K562 (cell line): ENCODE data around the gene MINK1. TPM values are rescaled to one million over a fixed set of nuclear protein-coding genes. Genes with fewer than 3 reads are reported as not detected.

Experiments used
- ATAC-seq: fragments of 200-7000 bp; cut with Tn5 transposase; 3 replicates; pipeline ENCODE4 v1.9.1; 2020; ENCODE audit warnings: moderate library complexity
- BruUV-seq: library from RNA; stranded (reverse); fragments of 400-500 nt; replicated peaks from 2 replicates; lab custom pipeline; 2021; lab: Mats Ljungman, UMichigan
- CTCF ChIA-PET: fragments of 300-600 bp; formaldehyde crosslinking; extraction: SDS; loops from one replicate; lab custom pipeline; 2021; ENCODE audit warnings: low intra/inter-chr PET ratio; lab: Yijun Ruan, JAX
- POLR2A ChIA-PET: fragments of 300-600, 350-650 bp; sonication (Branson Sonifier 250); formaldehyde crosslinking; extraction: SDS; loops from one replicate; lab custom pipeline; 2021; ENCODE audit warnings: antibody characterized with exemption, inconsistent platforms; lab: Yijun Ruan, JAX
- DNase-seq, 4 experiments: peaks; one replicate each; pipeline versions ENCODE4 v3.0.0 to v3.0.0-alpha.2; 2011 to 2018; ENCODE audit warnings: low spot score in 3 of 4, mixed read lengths in 3 of 4; ENCODE audit errors: extremely low read depth in 1 of 4
- FAIRE-seq: peaks from 2 replicates; lab custom pipeline; 2011; peaks lifted over from hg19 to GRCh38; lab: Jason Lieb, UNC
- H2AFZ ChIP-seq: 2 replicates; pipeline ENCODE4 v1.6.0; 2011; ENCODE audit warnings: low read depth, low read length, control low read depth, inconsistent platforms
- H3K27ac ChIP-seq: fragments of 200-600 bp; 3 replicates; pipeline ENCODE4 v1.8.0; 2011; ENCODE audit warnings: low read depth, mild to moderate bottlenecking, control low read depth, inconsistent platforms, low read length, moderate library complexity, mixed read lengths; ENCODE audit errors: extremely low read depth
- H3K27me3 ChIP-seq, 2 experiments: fragments of 300-600 bp in 1 of 2; 2 replicates in 1 of 2; 3 replicates in 1 of 2; pipeline versions ENCODE4 v1.6.0 to v1.8.0; 2011; ENCODE audit warnings: inconsistent platforms in 2 of 2, low read length in 2 of 2, mild to moderate bottlenecking in 1 of 2, mixed read lengths in 1 of 2, moderate library complexity in 1 of 2; ENCODE audit not compliant: control insufficient read depth in 2 of 2, insufficient read depth in 2 of 2
- H3K36me3 ChIP-seq: fragments of 300-600 bp; 3 replicates; pipeline ENCODE4 v1.8.0; 2011; ENCODE audit warnings: mild to moderate bottlenecking, low read length, inconsistent platforms; ENCODE audit not compliant: control insufficient read depth, insufficient read depth
- H3K4me1 ChIP-seq, 2 experiments: fragments of 200-600 bp in 1 of 2; replicated peaks in 1 of 2; 2 replicates in 1 of 2; 3 replicates in 1 of 2; pipeline versions ENCODE4 v1.5.1 to v1.8.0; 2011; ENCODE audit warnings: inconsistent platforms in 2 of 2, low read length in 2 of 2, mild to moderate bottlenecking in 1 of 2, mixed read lengths in 1 of 2, moderate library complexity in 1 of 2; ENCODE audit not compliant: control insufficient read depth in 2 of 2, insufficient read depth in 2 of 2
- H3K4me2 ChIP-seq: 2 replicates; pipeline ENCODE4 v1.6.1; 2011; ENCODE audit warnings: low read length, control low read depth, inconsistent platforms, mixed read lengths; ENCODE audit not compliant: insufficient read depth
- H3K4me3 ChIP-seq: fragments of 200-600 bp; sonication (generic), shearing (Covaris generic); 2 replicates; pipeline ENCODE4 v1.5.1; 2016; ENCODE audit warnings: control low read depth, inconsistent platforms
- H3K79me2 ChIP-seq: fragments of 200-600 bp; 3 replicates; pipeline ENCODE4 v1.8.0; 2011; ENCODE audit warnings: low read length, inconsistent platforms; ENCODE audit not compliant: control insufficient read depth, insufficient read depth
- H3K9ac ChIP-seq, 2 experiments: 2 replicates each; pipeline versions ENCODE4 v1.6.0 to v1.6.1; 2011; ENCODE audit warnings: low read depth in 2 of 2, low read length in 2 of 2, control low read depth in 1 of 2, inconsistent platforms in 1 of 2, mild to moderate bottlenecking in 1 of 2, mixed read lengths in 1 of 2; ENCODE audit not compliant: insufficient read depth in 1 of 2
- H3K9me1 ChIP-seq: one replicate; pipeline ENCODE4 v1.6.0; 2011; ENCODE audit warnings: inconsistent platforms, mild to moderate bottlenecking, low read length, moderate library complexity; ENCODE audit not compliant: control insufficient read depth, insufficient read depth
- H3K9me3 ChIP-seq: replicated peaks from 2 replicates; pipeline ENCODE4 v1.5.1; 2011; ENCODE audit warnings: low read depth, low read length, inconsistent platforms; ENCODE audit not compliant: control insufficient read depth, insufficient read depth
- H4K20me1 ChIP-seq: replicated peaks from 2 replicates; pipeline ENCODE4 v1.6.1; 2011; ENCODE audit warnings: low read length, inconsistent platforms, mixed read lengths; ENCODE audit not compliant: control insufficient read depth, insufficient read depth
- ADNP ChIP-seq: fragments of 200-800 bp; sonication (Bioruptor generic); IDR thresholded peaks from 2 replicates; pipeline ENCODE4 v1.6.1; 2016; ENCODE audit warnings: missing genetic modification characterization, missing compliant biosample characterization
- ATF7 ChIP-seq: fragments of 450-650 bp; IDR thresholded peaks from 2 replicates; pipeline ENCODE4 v1.7.1; 2014; ENCODE audit warnings: mild to moderate bottlenecking, moderate library complexity
- CBX5 ChIP-seq: IDR thresholded peaks from 2 replicates; pipeline ENCODE4 v1.6.1; 2014; ENCODE audit warnings: low read depth, borderline replicate concordance
- CREB1 ChIP-seq, 2 experiments: sonication (generic) in 1 of 2; formaldehyde crosslinking in 1 of 2; IDR thresholded peaks; 2 replicates each; pipeline versions ENCODE4 v1.6.1 to v1.8.0; 2012 to 2022; ENCODE audit warnings: inconsistent platforms in 1 of 2, mild to moderate bottlenecking in 1 of 2, missing genetic modification reagents in 1 of 2, moderate library complexity in 1 of 2
- ELK1 ChIP-seq: sonication (generic); formaldehyde crosslinking; IDR thresholded peaks from 2 replicates; pipeline ENCODE4 v1.8.1; 2022; ENCODE audit warnings: missing genetic modification reagents
- FOSL1 ChIP-seq: fragments of 200-800 bp; sonication (Bioruptor generic); conservative IDR thresholded peaks from 2 replicates; pipeline ENCODE4 v1.6.1; 2016; ENCODE audit warnings: missing genetic modification characterization, missing compliant biosample characterization
- FUS ChIP-seq: fragments of 200-400 bp; formaldehyde crosslinking; optimal IDR thresholded peaks from 2 replicates; pipeline ENCODE3; 2017; ENCODE audit warnings: low read depth, low read length
- HNRNPL ChIP-seq: fragments of 200-400 bp; formaldehyde crosslinking; IDR thresholded peaks from 2 replicates; pipeline ENCODE4 v1.6.1; 2017; ENCODE audit warnings: low read depth, mild to moderate bottlenecking, low read length
- MTA1 ChIP-seq: fragments of 450-650 bp; IDR thresholded peaks from 2 replicates; pipeline ENCODE4 v1.6.1; 2017; ENCODE audit warnings: borderline replicate concordance
- SIRT6 ChIP-seq: IDR thresholded peaks from one replicate; pipeline ENCODE4 v1.6.1; 2012; ENCODE audit warnings: low read depth, mild to moderate bottlenecking, control low read depth, inconsistent platforms, low read length, moderate library complexity
- SNAPC5 ChIP-seq: fragments of 250-450 bp; sonication (Bioruptor Pico); IDR thresholded peaks from 2 replicates; pipeline ENCODE4 v1.8.0; 2021; ENCODE audit warnings: moderate library complexity, mild to moderate bottlenecking, inconsistent platforms
- THRA ChIP-seq: fragments of 450-650 bp; IDR thresholded peaks from 2 replicates; pipeline ENCODE4 v1.6.1; 2017; ENCODE audit warnings: mild to moderate bottlenecking, moderate library complexity
- ZBTB12 ChIP-seq: fragments of 250-450 bp; sonication (Bioruptor Pico); IDR thresholded peaks from 2 replicates; pipeline ENCODE4 v1.4.0; 2020
- ZBTB7A ChIP-seq: IDR thresholded peaks from 2 replicates; pipeline ENCODE4 v1.6.1; 2011; ENCODE audit warnings: low read depth, mild to moderate bottlenecking, low read length, moderate library complexity, borderline replicate concordance; ENCODE audit not compliant: control insufficient read depth
- ZKSCAN1 ChIP-seq: fragments of 150-350 bp; IDR thresholded peaks from 2 replicates; pipeline ENCODE4 v1.6.1; 2016; ENCODE audit warnings: low read depth, low read length
- ZNF277 ChIP-seq: fragments of 250-450 bp; sonication (Bioruptor Pico); IDR thresholded peaks from 2 replicates; pipeline ENCODE4 v1.8.0; 2022; ENCODE audit warnings: inconsistent platforms, mild to moderate bottlenecking, moderate library complexity, borderline replicate concordance
- ZNF324 ChIP-seq: fragments of 250-450 bp; sonication (Bioruptor Pico); IDR thresholded peaks from 2 replicates; pipeline ENCODE4 v1.4.0; 2020; ENCODE audit warnings: mild to moderate bottlenecking
- ZNF586 ChIP-seq: fragments of 450-650 bp; formaldehyde crosslinking; conservative IDR thresholded peaks from 2 replicates; pipeline ENCODE4 v1.4.0; 2020; ENCODE audit warnings: mild to moderate bottlenecking, moderate library complexity
- ZNF589 ChIP-seq: fragments of 200-800 bp; sonication (Bioruptor generic); IDR thresholded peaks from 2 replicates; pipeline ENCODE4 v1.6.1; 2016; ENCODE audit warnings: low read depth, missing genetic modification characterization, missing compliant biosample characterization
- WGBS: fragments of 100-300 bp; shearing (Covaris generic); methylation state at CpG from one replicate; pipeline ENCODE4 v1.1.6; 2016; ENCODE audit warnings: low coverage, mixed read lengths; ENCODE audit not compliant: insufficient coverage; ENCODE audit errors: missing lambda C conversion rate; 5-methylcytosine and 5-hydroxymethylcytosine counted together
- in situ Hi-C: fragments of 300-500 bp; cut with MboI; formaldehyde crosslinking; loops from 4 replicates; pipeline ENCODE4 v1.15.0; 2018; ENCODE audit warnings: inconsistent platforms, mixed read lengths
- intact Hi-C: fragments of 100-400 bp; cut with micrococcal nuclease; formaldehyde crosslinking; loops from 2 replicates; pipeline ENCODE4 v1.14.2; 2022
- polyA plus RNA-seq, 8 experiments: library from polyadenylated mRNA; depleted of rRNA in 4 of 8; stranded (reverse) in 5 of 8; unstranded in 3 of 8; fragments of >200 nt; fragmentation: Nextera tagmentation in 2 of 8; fragmentation: Illumina TruSeq in 1 of 8; extraction: Ambion mirVana in 2 of 8; extraction: Trizol in 1 of 8; gene quantifications; 2 replicates each; pipeline versions ENCODE4 v1.2.1 to v1.2.3, GENCODE V29; 2011 to 2014; ENCODE audit warnings: inconsistent platforms in 1 of 8, missing spikeins in 1 of 8
- total RNA-seq, 7 experiments: library from RNA; depleted of rRNA in 6 of 7; stranded (reverse); fragments of >200 nt in 6 of 7; fragmentation: Illumina TruSeq in 2 of 7; extraction: Trizol in 2 of 7; gene quantifications; 2 replicates each; pipeline versions ENCODE4 v1.2.1 to v1.2.3, GENCODE V29; 2011 to 2021; ENCODE audit warnings: low replicate concordance in 1 of 7

The MINK1 gene
- total and polyA plus RNA-seq, 9 of the 15 experiments (the other 6 are each of a cell fraction or from before 2014, with no cell fraction given), result 0.11 to 54.2 (median 14.9) TPM

- H3K4me1 ChIP-seq, result no peaks in the 10 kb centered on the region
- no peaks in the 10 kb centered on the region for H3K27me3 ChIP-seq
- no peak overlapping the region for H3K9ac ChIP-seq
- CTCF ChIA-PET, result interaction anchor here (0.6 kb wide), 1 partner anchor 148 kb away, joined by 4 read pairs; no protein-coding TSS in a partner anchor
- H3K4me2 ChIP-seq, result no peak overlapping the region
- H3K79me2 ChIP-seq, result no peaks in the 10 kb centered on the region; the same call in 2 of the 3 replicates
- H3K9me3 ChIP-seq, result no peaks in the 10 kb centered on the region
- peaks cover 5% of the 10 kb centered on the region for H4K20me1 ChIP-seq
- H2AFZ ChIP-seq, result no peak overlapping the region
- BruUV-seq, result no TSS peak
- intact Hi-C loops, result no loop called here
- H3K36me3 ChIP-seq, result peaks cover 36% of the 10 kb centered on the region; the same call in 2 of the 3 replicates
- in situ Hi-C loops, result no loop called here
- FAIRE-seq (no peak), DNase-seq (no peak), ATAC-seq (no peak)
- H3K4me3 ChIP-seq, result no peak overlapping the region
- peaks cover 2% of the 10 kb centered on the region for H3K9me1 ChIP-seq
- no peak overlapping the region for H3K27ac ChIP-seq
- POLR2A ChIA-PET, result no interaction called here
- WGBS, result 94% methylated on average over 4 of the region's 4 CpGs
- no peak for TF ChIP-seq ATF7
- TF ChIP-seq SNAPC5 (CRISPR knock-in tag), result no peak
- no peak for TF ChIP-seq HNRNPL
- TF ChIP-seq THRA, result no peak
- TF ChIP-seq SIRT6, result no peak
- TF ChIP-seq ZNF277 (CRISPR knock-in tag), result no peak
- no peak for TF ChIP-seq ZBTB7A
- TF ChIP-seq ADNP, result no peak
- TF ChIP-seq ZNF324 (CRISPR knock-in tag), result no peak
- no peak for TF ChIP-seq ELK1 (CRISPR knock-in tag)
- no peak for TF ChIP-seq ZNF589
- TF ChIP-seq CBX5, result no peak
- TF ChIP-seq CREB1 (IDR thresholded peaks at IDR 0.05), result no peak
- no peak for TF ChIP-seq CREB1 (CRISPR knock-in tag; IDR thresholded peaks at IDR 0.05)
- no peak for TF ChIP-seq ZBTB12 (CRISPR knock-in tag)
- no peak for TF ChIP-seq ZKSCAN1
- TF ChIP-seq FUS, result no peak
- TF ChIP-seq MTA1, result no peak
- TF ChIP-seq FOSL1 (tag), result no peak
- no peak for TF ChIP-seq ZNF586 (CRISPR knock-in tag)
Observed at GRCh38 chr17:4879601-4880000, 46.5 kb downstream of the MINK1 start.
